ENCODE results near the gene HNRNPA0.
"Not testable (repeated sequence)": the region's sequence is repeated elsewhere in the genome, so short reads cannot be mapped to it uniquely, and the experiment has no call there.

HNRNPA0 gene

GRCh38 chr5:137754188-137754960 lies at the start of gene HNRNPA0:
HNRNPA0 (minus strand) TSS chr5:137754363; CDS start chr5:137754066, 297 bp downstream.
- peak; percentile 87 to 95 for DNase-seq

- no peak for DNase-seq
Observed at GRCh38 chr5:137802282-137803210, 48.4 kb upstream of the HNRNPA0 start.

- DNase-seq: no peak
Observed at GRCh38 chr5:137800700-137801411, 46.7 kb upstream of the HNRNPA0 start.

- no peak for DNase-seq
Observed at GRCh38 chr5:137796279-137796678, 42.1 kb upstream of the HNRNPA0 start.

- no peak for DNase-seq
Observed at GRCh38 chr5:137794863-137795262, 40.7 kb upstream of the HNRNPA0 start.

- no peak for DNase-seq
Observed at GRCh38 chr5:137792303-137792702, 38.1 kb upstream of the HNRNPA0 start.

GRCh38 chr5:137791799-137792198 lies 37.6 kb upstream of the HNRNPA0 start:
- DNase-seq: no peak

GRCh38 chr5:137791387-137791786 lies 37.2 kb upstream of the HNRNPA0 start:
- DNase-seq: no peak

- DNase-seq: not testable (repeated sequence)
Observed at GRCh38 chr5:137788560-137788959, 34.4 kb upstream of the HNRNPA0 start.

GRCh38 chr5:137782984-137783536 lies 28.9 kb upstream of the HNRNPA0 start:
- DNase-seq: no peak

GRCh38 chr5:137782055-137782454 lies 27.9 kb upstream of the HNRNPA0 start:
- DNase-seq: no peak

- peak; percentile 4 to 7 for DNase-seq
Observed at GRCh38 chr5:137778772-137779564, 24.8 kb upstream of the HNRNPA0 start.

- not testable (repeated sequence) for DNase-seq
Observed at GRCh38 chr5:137767937-137768336, 13.8 kb upstream of the HNRNPA0 start.

- DNase-seq: no peak
Observed at GRCh38 chr5:137761566-137761965, 7.4 kb upstream of the HNRNPA0 start.

GRCh38 chr5:137760719-137761516 lies 6.8 kb upstream of the HNRNPA0 start:
- no peak for DNase-seq

- DNase-seq: no peak
Observed at GRCh38 chr5:137760294-137760693, 6.1 kb upstream of the HNRNPA0 start.

GRCh38 chr5:137758715-137759306 lies 4.6 kb upstream of the HNRNPA0 start:
- no peak for DNase-seq

- no peak for DNase-seq
Observed at GRCh38 chr5:137758121-137758520, 4.0 kb upstream of the HNRNPA0 start.

- no peak for DNase-seq
Observed at GRCh38 chr5:137757634-137758033, 3.5 kb upstream of the HNRNPA0 start.

GRCh38 chr5:137754961-137755762 lies 999 bp upstream of the HNRNPA0 start:
- no peak for DNase-seq

Data from NCI-H2081 (cell line).